Aorta (tissue), 5 donors: ENCODE measurements around the gene SMIM24. TPM values are rescaled to one million over a fixed set of nuclear protein-coding genes. Genes with fewer than 3 reads are reported as not detected.
"Not testable (repeated sequence)": the region's sequence is repeated elsewhere in the genome, so short reads cannot be mapped to it uniquely, and the experiment has no call there.

ENCODE experiments used
- ATAC-seq: fragments of 200-7000 bp; cut with Tn5 transposase; one replicate; pipeline ENCODE4 v1.9.1; 2022; ENCODE audit warnings: moderate library complexity; ENCODE audit not compliant: low FRiP score
- DNase-seq, 2 donors: peaks; one replicate each; pipeline ENCODE4 v3.0.0-alpha.2; 2020
- H3K27ac ChIP-seq, 2 donors: one replicate each; pipeline ENCODE4 v1.5.1; 2013; ENCODE audit warnings: low read length in 2 of 2, mild to moderate bottlenecking in 2 of 2, moderate library complexity in 2 of 2, control low read depth in 1 of 2, inconsistent platforms in 1 of 2, low read depth in 1 of 2
- H3K27me3 ChIP-seq, 2 donors: one replicate each; pipeline ENCODE4 v1.6.1; 2013; ENCODE audit warnings: control low read depth in 1 of 2, low read length in 1 of 2, mild to moderate bottlenecking in 1 of 2, moderate library complexity in 1 of 2; ENCODE audit not compliant: insufficient read depth in 2 of 2, control insufficient read depth in 1 of 2
- H3K36me3 ChIP-seq, 2 donors: one replicate each; pipeline ENCODE4 v1.6.1; 2013; ENCODE audit warnings: control low read depth in 1 of 2, low read length in 1 of 2, mild to moderate bottlenecking in 1 of 2; ENCODE audit not compliant: insufficient read depth in 2 of 2, control insufficient read depth in 1 of 2
- H3K4me1 ChIP-seq, 2 donors: one replicate each; pipeline ENCODE4 v1.6.1; 2013; ENCODE audit warnings: low read length in 2 of 2, control low read depth in 1 of 2, mild to moderate bottlenecking in 1 of 2, moderate library complexity in 1 of 2; ENCODE audit not compliant: insufficient read depth in 2 of 2, control insufficient read depth in 1 of 2
- H3K4me3 ChIP-seq, 2 donors: one replicate each; pipeline ENCODE4 v1.5.1; 2013; ENCODE audit warnings: low read length in 2 of 2, control low read depth in 1 of 2, mild to moderate bottlenecking in 1 of 2
- H3K9me3 ChIP-seq: one replicate; pipeline ENCODE4 v1.6.1; 2013; ENCODE audit warnings: mild to moderate bottlenecking, low read length; ENCODE audit not compliant: control insufficient read depth
- whole genome bisulfite sequencing, 2 donors: extraction: QIAGEN DNeasy Blood & Tissue Kit; methylation state at CpG; one replicate each; pipeline ENCODE4 v1.1.7; 2013; 5-methylcytosine and 5-hydroxymethylcytosine counted together
- intact Hi-C, 2 donors: fragments of 100-400 bp; cut with DNase I; formaldehyde crosslinking; loops; one replicate each; pipeline versions ENCODE4 v1.14.2 to v1.15.0; 2022
- long read RNA-seq, 2 donors: library from polyadenylated mRNA; unstranded; transcript quantifications; one replicate each; pipeline ENCODE4 v2.0.0, GENCODE V29; 2020 to 2021
- polyA plus RNA-seq, 2 donors: library from polyadenylated mRNA; stranded (reverse); fragments of 200-250 nt; gene quantifications; one replicate each; pipeline ENCODE4 v1.2.3, GENCODE V29; 2013
- total RNA-seq, 2 donors: library from RNA; stranded (reverse); fragmentation: NEBNext Ultra II Directional; extraction: Animal tissue kit (Norgen Biotek cat#: 25700); gene quantifications; one replicate each; pipeline ENCODE4 v1.2.1, GENCODE V29; 2021
- donor health status: healthy with polysubstance abuse.
- donor health status: Bipolar disorder and iron deficiency.
- donor health status: DM: no; HTN: no; CAD: no.
- donor health status: DM: no; HTN: no; CAD: no.
- donor health status: DM: yes; HTN: yes; CAD: no.

SMIM24 gene
- total RNA-seq (not detected), polyA plus RNA-seq (10 to 100 TPM in 1 of 2 donors, under 1 TPM in 1; 0.67 to 62.6 TPM)
- long read RNA-seq, donor 1 = 0 reads
- long read RNA-seq, donor 2 = 0 reads

- Histone ChIP-seq H3K27me3 (no peaks in the 10 kb centered on the region), H3K27ac (no peak within 1 kb of the TSS), H3K9me3 (no peaks in the 10 kb centered on the region), H3K4me1 (no peaks in the 10 kb centered on the region), H3K36me3 (no peaks in the 10 kb centered on the region), H3K4me3 (no peak within 1 kb of the TSS)
- DNase-seq (no peak), ATAC-seq (no peak)
- intact Hi-C loops = no loop called here
- WGBS, 2 donors = 31 to 41% methylated on average over 25 to 27 of the region's 27 CpGs
Observed at GRCh38 chr19:3480383-3481091, at the start of gene SMIM24. SMIM24 (minus strand) TSS chr19:3480525; CDS start chr19:3480463, 62 bp downstream.

- H3K9me3 ChIP-seq, H3K4me1 ChIP-seq, intact Hi-C loops, H3K4me3 ChIP-seq, DNase-seq, H3K36me3 ChIP-seq, H3K27me3 ChIP-seq, H3K27ac ChIP-seq, ATAC-seq: not testable (repeated sequence)
- WGBS, 2 donors = 99 to 100% methylated on average over 7 of the region's 7 CpGs
Observed at GRCh38 chr19:3529299-3529698, 49.0 kb upstream of the SMIM24 start.

GRCh38 chr19:3528539-3529211, 48.4 kb upstream of the SMIM24 start:
- DNase-seq (no peak), ATAC-seq (no peak)
- Histone ChIP-seq H3K27me3 (no peaks in the 10 kb centered on the region), H3K9me3 (no peaks in the 10 kb centered on the region), H3K27ac (no peak overlapping the region), H3K36me3 (peaks cover 0 to 5% of the 10 kb centered on the region in 2 donors), H3K4me1 (no peaks in the 10 kb centered on the region), H3K4me3 (no peak overlapping the region)
- WGBS, 2 donors = 93 to 97% methylated on average over 20 of the region's 20 CpGs
- intact Hi-C loops = no loop called here

- H3K36me3 ChIP-seq = peaks cover 0 to 5% of the 10 kb centered on the region in 2 donors
- H3K27me3 ChIP-seq = no peaks in the 10 kb centered on the region
- intact Hi-C loops = no loop called here
- ATAC-seq (no peak), DNase-seq (no peak)
- no peak overlapping the region for H3K4me3 ChIP-seq
- WGBS, 2 donors = 98 to 99% methylated on average over 14 of the region's 14 CpGs
- H3K27ac ChIP-seq = no peak overlapping the region
- no peaks in the 10 kb centered on the region for H3K9me3 ChIP-seq
- no peaks in the 10 kb centered on the region for H3K4me1 ChIP-seq
Observed at GRCh38 chr19:3528080-3528479, 47.8 kb upstream of the SMIM24 start.

- Histone ChIP-seq H3K36me3 (peaks cover 0 to 5% of the 10 kb centered on the region in 2 donors), H3K9me3 (no peaks in the 10 kb centered on the region), H3K4me3 (no peak overlapping the region), H3K4me1 (no peaks in the 10 kb centered on the region), H3K27ac (no peak overlapping the region), H3K27me3 (no peaks in the 10 kb centered on the region)
- 92 to 96% methylated on average over 20 to 21 of the region's 21 CpGs for WGBS, 2 donors
- DNase-seq (no peak), ATAC-seq (no peak)
- intact Hi-C loops = no loop called here
Observed at GRCh38 chr19:3527238-3527910, 47.0 kb upstream of the SMIM24 start.

GRCh38 chr19:3526507-3527237, 46.3 kb upstream of the SMIM24 start:
- no peak for ATAC-seq
- peaks cover 0 to 3% of the 10 kb centered on the region in 2 donors for H3K36me3 ChIP-seq
- no peak for DNase-seq

GRCh38 chr19:3524904-3525451, 44.7 kb upstream of the SMIM24 start:
- H3K36me3 ChIP-seq = no peaks in the 10 kb centered on the region
- intact Hi-C loops = no loop called here

More at GRCh38 chr19:3526507-3527237, 46.3 kb upstream of the SMIM24 start:
- WGBS, 2 donors = 88 to 90% methylated on average over 26 to 28 of the region's 28 CpGs
- Histone ChIP-seq H3K27me3 (no peaks in the 10 kb centered on the region), H3K9me3 (no peaks in the 10 kb centered on the region), H3K27ac (no peak overlapping the region), H3K4me1 (no peaks in the 10 kb centered on the region), H3K4me3 (no peak overlapping the region)
- intact Hi-C loops = no loop called here

More at GRCh38 chr19:3524904-3525451, 44.7 kb upstream of the SMIM24 start:
- H3K4me1 ChIP-seq = no peaks in the 10 kb centered on the region
- DNase-seq = no peak
- no peaks in the 10 kb centered on the region for H3K27me3 ChIP-seq
- 93 to 94% methylated on average over 20 of the region's 20 CpGs for WGBS, 2 donors
- H3K9me3 ChIP-seq = no peaks in the 10 kb centered on the region
- no peak overlapping the region for H3K4me3 ChIP-seq
- H3K27ac ChIP-seq = no peak overlapping the region
- ATAC-seq = no peak
